OCI-M2 (cell line): ENCODE measurements around the gene UNC45A.

ENCODE experiments used
- DNase-seq: peaks from one replicate; lab custom pipeline; 2025; ENCODE audit not compliant: unreplicated experiment; lab: John Stamatoyannopoulos, UW

Gene UNC45A

GRCh38 chr15:90941038-90941437, 6.0 kb downstream of the UNC45A start:
- no peak for DNase-seq

- DNase-seq = no peak
Measured at GRCh38 chr15:90942354-90943120, 7.5 kb downstream of the UNC45A start.

- DNase-seq = no peak
Measured at GRCh38 chr15:90945091-90945490, 10.0 kb downstream of the UNC45A start.

- DNase-seq = no peak
Measured at GRCh38 chr15:90946538-90946937, 11.5 kb downstream of the UNC45A start.

DNA sequence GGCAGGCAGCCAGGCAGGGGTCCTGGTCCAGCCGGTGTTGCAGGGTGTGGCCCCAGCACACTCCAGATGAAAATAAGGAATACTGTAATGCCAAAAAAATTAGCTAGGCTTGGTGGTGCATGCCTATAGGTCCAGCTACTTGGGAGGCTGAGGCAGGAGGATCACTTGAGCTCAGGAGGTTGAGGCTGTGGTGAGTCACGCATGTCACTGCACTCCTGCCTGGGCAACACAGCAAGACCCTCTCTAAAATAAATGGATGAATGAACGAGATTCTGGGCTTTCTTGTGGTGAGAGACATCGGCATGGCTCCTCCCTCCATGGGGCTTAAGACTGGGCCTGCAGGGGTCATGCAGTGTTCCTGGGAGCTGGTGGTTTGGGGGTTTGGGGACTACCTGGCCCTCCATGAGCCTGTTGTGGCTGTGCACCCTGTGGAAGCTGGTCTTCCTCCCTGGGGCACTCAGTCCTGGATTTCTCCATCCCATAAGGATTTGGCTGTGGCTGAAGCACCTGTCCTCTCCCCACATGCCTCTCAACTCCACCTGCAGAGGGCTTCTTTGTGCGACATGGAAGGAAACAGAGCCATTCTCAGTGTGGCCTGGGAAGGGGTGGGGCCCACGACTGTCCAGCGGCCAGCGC, 12.0 kb downstream of the UNC45A start:
- no peak for DNase-seq

DNA sequence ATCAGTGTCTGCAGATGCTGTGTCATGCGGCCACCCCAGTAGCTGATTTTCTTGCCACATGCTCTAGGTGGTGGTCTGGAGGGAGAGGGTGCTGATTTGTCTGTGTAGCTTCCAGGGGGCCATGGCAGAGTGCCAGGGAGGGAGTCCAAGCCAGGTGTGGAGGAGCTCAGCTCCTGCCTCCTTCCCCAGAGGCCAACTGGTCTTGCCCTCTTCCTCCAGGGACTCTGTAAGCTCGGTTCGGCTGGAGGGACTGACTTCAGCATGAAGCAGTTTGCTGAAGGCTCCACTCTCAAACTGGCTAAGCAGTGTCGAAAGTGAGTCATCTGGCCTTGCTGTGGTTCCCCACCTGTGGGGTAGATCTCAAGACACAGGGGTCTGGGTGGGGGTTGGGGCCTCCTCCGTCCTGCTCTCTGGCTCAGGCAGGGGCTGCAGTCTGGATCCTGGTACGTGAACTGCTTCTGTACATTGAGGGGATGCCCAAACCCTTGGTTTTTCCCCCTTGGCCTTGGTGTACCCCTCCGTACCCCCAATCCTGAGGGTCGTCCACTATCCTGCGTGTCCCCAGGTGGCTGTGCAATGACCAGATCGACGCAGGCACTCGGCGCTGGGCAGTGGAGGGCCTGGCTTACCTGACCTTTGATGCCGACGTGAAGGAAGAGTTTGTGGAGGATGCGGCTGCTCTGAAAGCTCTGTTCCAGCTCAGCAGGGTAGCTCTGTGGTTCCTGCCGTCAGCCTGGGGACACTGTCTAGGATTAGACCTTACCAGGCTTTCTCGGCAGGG, 12.7 kb downstream of the UNC45A start:
- DNase-seq = no peak

DNA sequence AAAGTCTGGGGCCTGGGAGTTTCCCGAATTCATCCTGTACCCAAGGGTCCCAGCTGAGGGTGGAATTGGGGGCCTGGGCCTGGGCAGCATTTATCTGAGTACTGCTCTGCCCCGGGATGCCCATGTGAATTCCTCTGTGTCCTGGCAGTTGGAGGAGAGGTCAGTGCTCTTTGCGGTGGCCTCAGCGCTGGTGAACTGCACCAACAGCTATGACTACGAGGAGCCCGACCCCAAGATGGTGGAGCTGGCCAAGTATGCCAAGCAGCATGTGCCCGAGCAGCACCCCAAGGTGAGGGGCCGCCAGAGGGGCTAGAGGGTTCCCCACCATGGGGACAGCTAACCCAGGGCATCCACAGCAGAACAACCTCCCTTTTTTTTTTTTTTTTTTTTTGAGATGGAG, 13.4 kb downstream of the UNC45A start:
- DNase-seq = no peak

GRCh38 chr15:90949979-90950675, 15.0 kb downstream of the UNC45A start:
- DNase-seq = no peak

- no peak for DNase-seq
Measured at GRCh38 chr15:90950676-90951075, 15.6 kb downstream of the UNC45A start.

GRCh38 chr15:90952901-90953677, 18.0 kb downstream of the UNC45A start:
- no peak for DNase-seq

DNA sequence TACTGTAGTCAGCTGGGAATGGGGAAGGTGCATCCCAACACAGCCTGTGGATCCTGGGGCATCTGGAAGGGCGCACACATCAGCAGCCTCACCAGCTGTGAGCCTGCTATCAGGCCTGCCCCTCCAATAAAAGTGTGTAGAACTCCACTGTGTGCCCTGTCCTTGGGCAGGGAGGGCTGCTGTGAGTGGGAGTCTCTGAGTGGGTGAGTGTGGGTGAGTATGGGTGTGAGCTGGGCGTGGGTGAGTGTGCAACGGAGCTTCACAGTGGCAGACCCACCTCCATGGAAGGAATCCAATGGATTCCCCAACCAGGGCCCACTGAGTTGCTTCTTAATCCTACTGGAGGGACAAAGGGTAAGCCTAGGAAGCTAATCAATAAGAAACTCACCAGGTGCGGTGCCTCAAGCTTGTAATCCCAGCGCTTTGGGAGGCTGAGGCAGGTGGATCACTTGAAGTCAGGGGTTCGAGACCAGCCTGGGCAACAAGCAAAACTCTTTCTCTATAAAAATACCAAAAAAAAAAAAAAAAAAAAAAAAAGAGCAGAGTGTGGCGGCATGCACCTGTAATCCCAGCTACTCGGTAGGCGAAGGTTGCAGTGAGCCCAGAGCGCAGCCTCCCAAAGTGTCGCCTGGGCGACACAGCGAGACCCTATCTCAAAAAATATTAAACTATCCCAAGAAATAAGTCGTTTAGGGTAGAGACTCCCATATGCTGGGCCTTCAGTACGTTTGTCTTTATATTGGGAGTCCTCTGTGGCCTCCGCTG, 19.0 kb downstream of the UNC45A start:
- no peak for DNase-seq

- peak; percentile 35 for DNase-seq
Measured at GRCh38 chr15:90954712-90955623, 19.9 kb downstream of the UNC45A start, which contains the start of gene RCCD1. Gene RCCD1, plus strand, starts transcription at chr15:90954884. Its CDS starts 1,851 bp downstream, at chr15:90956735.

- DNase-seq = no peak
Measured at GRCh38 chr15:90955624-90956273, 20.7 kb downstream of the UNC45A start.

DNA sequence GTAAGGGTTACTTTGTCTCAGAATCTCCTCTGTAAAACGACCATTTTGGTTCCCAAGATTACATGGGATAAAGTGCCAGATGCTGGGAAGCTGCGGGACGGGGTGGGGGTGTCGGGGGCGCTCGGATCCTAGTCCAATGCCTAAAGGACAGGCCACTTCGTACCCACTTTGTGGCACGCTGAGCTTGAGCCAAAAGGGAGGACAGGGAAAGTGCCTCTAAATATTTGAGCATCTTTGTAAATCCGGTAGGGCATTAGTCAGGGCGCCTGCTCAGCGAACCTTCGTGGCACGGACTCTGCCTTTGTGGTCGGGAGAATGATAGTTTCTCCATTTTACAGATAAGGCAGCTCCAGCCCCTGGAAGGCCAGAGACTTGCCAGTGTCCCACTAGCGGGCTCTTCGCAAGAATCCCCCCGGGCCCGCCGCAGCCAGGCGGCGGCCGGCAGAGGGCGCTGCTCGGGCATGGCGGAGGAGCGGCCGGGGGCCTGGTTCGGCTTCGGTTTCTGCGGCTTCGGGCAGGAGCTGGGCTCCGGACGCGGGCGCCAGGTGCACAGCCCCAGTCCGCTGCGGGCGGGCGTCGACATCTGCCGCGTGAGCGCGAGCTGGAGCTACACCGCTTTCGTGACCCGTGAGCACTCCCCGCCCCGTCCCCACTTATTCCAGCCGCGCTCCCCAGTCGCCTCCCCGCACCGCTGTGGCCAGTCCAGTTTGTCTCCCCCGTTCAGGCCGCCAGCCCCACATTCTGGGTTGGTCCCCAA, 21.4 kb downstream of the UNC45A start:
- DNase-seq = no peak

GRCh38 chr15:90957031-90957790, 22.1 kb downstream of the UNC45A start:
- no peak for DNase-seq

- no peak for DNase-seq
Measured at GRCh38 chr15:90957791-90958190, 22.7 kb downstream of the UNC45A start.
